ENCODE measurements around the gene CXCR3.
"Not testable (repeated sequence)": the region's sequence is repeated elsewhere in the genome, so short reads cannot be mapped to it uniquely, and the experiment has no call there.

CXCR3 gene

GRCh38 chrX:71607488-71607887, 10.8 kb downstream of the CXCR3 start:
- DNase-seq = no peak

DNA sequence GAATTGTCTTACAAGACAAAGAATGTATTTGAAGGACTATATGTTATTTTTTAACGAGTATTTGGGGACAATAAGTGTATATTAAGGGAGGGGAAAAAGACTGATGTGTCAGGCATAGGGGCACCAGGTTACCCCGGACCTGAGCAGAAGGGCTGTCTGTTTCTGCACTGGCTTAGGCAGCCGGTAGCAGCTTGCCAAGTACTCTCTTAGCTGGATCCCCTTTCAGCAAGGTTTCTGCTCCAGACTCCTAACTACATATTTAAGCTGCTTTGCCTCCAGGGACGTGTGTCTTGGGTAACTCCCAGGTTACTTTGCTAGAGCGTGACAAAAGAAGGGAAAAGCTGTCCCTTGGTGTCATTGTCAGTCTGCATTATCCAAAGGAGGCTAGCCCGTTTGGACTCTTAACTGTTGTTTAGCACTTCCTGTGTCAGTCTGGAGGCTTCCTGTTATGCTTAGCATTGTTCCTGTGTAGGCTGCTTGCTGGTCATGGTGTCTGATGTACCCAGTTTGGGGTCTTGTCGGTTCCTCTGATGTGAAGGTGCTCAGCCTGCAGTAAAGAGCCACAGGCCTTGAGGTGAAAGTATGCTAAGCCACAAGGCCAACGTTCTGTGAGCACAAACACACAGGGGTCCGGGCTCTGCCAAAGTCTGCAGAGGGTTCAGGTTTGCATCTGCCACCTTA, 11.6 kb downstream of the CXCR3 start:
- no peak for DNase-seq

DNA sequence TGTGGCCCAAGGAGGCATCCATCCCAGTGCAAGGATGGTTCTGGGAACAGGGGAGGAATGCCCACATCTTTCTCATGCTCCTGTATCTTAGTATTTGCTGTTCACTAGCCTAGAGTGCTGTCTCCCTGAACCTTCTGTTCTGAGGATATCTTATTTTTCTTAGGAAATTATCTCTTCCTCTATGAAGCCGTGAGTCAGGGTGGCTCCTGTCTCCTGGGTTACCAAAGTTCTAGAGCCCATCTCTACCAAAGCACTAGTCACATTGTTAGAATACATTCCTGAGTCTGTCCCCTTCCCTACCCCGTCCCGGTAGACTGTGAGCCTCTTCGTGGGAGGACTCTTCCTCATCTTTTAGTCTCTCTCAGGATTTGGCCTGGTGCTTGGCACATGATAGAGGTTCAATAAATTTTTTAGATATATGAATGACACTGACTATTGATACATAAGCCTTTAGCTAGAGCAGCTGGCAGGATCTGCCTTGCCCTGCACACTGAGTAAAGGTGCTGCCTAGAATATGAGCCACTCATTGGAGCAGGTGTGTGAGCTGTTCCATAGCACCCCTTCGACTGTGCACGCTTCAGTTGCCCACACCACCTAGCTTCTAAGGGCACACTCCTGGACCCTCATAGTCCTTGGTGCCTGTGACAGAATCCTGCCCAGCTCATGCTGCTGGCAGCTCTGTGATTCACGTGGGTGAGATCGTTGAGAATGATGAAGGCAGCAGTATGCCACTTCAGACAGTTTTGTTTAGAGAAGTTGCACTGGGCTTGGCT, 13.3 kb downstream of the CXCR3 start:
- DNase-seq = no peak

- no peak for DNase-seq
Measured at GRCh38 chrX:71604141-71604540, 14.2 kb downstream of the CXCR3 start.

GRCh38 chrX:71603618-71604017, 14.7 kb downstream of the CXCR3 start:
- DNase-seq = no peak

DNA sequence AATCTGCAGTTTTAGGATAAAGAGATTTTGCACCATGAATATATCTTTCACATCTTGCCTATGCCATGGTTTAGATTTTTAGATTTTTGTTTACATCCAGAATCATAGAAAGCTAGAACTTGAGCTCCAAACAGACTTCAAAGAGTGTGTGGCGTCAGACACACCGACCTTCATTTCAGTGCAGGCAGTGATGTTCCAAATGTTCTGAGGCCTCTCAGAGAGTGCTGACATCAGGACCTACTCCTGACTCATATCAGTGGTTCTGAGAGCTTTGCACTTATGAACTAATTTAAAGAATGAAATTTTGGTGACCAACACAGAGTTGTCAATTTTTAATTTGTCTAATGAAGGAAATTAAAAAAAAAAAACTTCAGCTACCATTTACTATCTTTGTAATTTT, 18.3 kb downstream of the CXCR3 start:
- no peak for DNase-seq

GRCh38 chrX:71593210-71593609, 25.1 kb downstream of the CXCR3 start:
- DNase-seq = not testable (repeated sequence)

DNA sequence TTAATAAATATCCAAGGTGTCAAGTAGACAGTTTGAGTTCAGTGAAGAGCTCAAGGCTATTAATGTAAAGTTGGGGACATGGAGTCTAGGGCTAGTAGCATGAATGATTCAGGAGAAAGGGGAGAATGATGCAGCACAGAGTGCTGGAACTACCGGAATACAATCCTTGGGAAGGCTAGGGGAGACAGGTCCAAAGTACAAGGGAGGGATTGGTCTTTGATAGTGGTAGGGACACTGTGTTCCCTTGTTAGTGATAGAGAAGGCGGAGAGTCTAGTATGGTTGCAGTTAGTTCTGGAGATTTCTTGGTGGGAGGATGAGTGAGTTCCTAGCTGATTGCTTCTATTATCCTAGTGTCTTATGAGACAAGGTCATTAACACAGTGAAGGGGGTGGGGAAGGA, 31.4 kb downstream of the CXCR3 start:
- no peak for DNase-seq

GRCh38 chrX:71581210-71581609, 37.1 kb downstream of the CXCR3 start:
- DNase-seq = no peak

GRCh38 chrX:71579990-71580380, 38.3 kb downstream of the CXCR3 start:
- DNase-seq = no peak

DNA sequence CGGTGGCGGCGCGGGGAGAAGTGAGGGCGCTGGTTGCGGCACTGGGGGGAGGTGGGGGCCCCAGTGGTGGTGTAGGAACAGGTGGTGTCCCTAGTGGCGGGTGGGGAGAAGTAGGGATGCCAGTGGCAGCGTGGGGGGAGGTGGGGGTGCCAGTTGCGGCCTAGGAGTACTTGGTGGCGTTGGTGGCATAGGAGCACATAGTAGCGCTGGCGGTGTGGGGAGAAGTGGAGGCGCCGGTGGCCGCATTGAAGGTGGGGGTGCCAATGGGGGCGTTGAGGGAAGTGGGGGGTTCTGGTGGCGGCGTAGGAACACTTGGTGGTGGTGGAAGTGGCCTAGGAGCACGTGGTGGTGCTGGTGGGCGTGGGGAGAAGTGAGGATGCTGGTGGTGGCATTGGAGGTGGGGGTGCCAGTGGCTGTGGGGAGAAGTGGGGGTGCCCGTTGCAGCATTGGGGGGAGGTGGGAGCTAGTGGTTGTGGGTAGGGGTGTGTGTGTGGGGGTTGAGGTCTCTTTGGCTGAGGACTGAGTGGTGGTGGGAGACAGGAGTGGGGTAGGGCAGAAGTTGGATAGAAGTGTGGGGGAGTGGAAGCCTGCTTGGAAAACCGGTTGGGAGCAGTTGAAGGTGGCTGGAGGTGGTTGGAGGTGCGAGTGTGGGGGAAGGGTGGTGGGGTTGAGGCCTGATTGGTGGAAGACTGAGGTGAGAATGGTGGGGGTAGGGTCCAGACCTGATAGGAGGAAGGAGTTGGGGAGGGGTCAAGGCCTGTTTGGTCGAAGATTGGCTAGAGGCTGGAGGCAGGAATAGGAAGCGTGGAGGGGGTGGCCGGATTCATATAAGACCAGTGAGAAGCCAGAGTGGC, 38.9 kb downstream of the CXCR3 start:
- DNase-seq = no peak

- DNase-seq = no peak
Measured at GRCh38 chrX:71578253-71579135, 39.8 kb downstream of the CXCR3 start, which contains the start of gene GCNA. Gene GCNA (plus strand): TSS chrX:71578437. CDS start chrX:71580822, 2,385 bp downstream.

DNA sequence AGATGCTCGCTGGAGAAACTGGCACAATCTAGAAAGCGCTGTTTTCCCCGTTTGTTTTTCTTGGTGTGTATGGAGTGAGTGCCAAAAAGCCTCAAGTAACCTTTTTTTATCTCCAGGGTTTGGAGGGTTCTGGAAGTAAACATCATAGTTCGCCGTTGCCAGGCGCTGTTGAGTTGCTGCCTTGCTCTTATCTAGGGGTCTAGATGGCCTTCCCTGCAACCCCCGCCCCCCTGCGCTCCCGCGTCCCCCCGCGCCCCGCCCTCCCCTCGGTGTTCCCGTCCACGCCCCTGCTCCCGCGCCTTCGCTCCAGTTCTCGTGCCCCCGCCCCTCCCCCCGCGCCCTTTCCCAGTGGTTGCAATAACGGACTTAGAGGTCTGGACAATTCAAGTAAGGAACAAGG, 40.6 kb downstream of the CXCR3 start:
- DNase-seq = no peak

- DNase-seq = no peak
Measured at GRCh38 chrX:71573590-71573989, 44.7 kb downstream of the CXCR3 start.

DNA sequence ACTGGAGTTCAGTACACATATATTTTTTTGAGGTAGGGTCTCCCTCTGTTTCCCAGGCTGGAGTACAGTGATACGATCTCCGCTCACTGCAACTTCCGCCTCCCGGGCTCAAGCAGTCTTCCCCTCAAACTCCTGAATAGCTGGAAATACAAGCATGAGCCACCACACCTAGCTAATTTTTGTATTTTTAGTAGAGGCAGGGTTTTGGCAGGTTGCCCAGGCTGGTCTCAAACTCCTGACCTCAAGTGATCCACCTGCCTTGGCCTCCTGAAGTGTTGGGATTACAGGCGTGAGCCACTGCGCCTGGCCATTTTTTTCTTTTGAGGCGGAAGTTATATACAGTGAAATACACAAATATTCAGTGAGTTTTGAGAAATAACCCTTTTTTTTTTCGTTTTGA, 46.9 kb downstream of the CXCR3 start:
- DNase-seq = not testable (repeated sequence)

Measured in NCI-H2171 treated with DMSO at 0.1 percent for 48 hours (cell line).